Skeletal muscle tissue (tissue), 4 donors: Measurements from ENCODE around the gene TMEM222. TPM values are rescaled to one million over a fixed set of nuclear protein-coding genes. Genes with fewer than 3 reads are reported as not detected.

ENCODE experiments used
- H3K27ac ChIP-seq: one replicate; pipeline ENCODE4 v1.7.0; 2013; ENCODE audit warnings: mild to moderate bottlenecking, low read depth, low read length, inconsistent platforms
- H3K27me3 ChIP-seq, 3 donors: one replicate each; pipeline ENCODE4 v1.7.0; 2013; ENCODE audit warnings: low read length in 3 of 3; ENCODE audit not compliant: control insufficient read depth in 3 of 3, insufficient read depth in 3 of 3
- H3K36me3 ChIP-seq, 3 donors: one replicate each; pipeline ENCODE4 v1.7.0; 2013; ENCODE audit warnings: low read length in 3 of 3; ENCODE audit not compliant: control insufficient read depth in 3 of 3, insufficient read depth in 3 of 3
- H3K4me1 ChIP-seq, 3 donors: one replicate each; pipeline ENCODE4 v1.7.0; 2013; ENCODE audit warnings: low read length in 3 of 3, mild to moderate bottlenecking in 3 of 3; ENCODE audit not compliant: control insufficient read depth in 3 of 3, insufficient read depth in 3 of 3
- H3K4me3 ChIP-seq, 3 donors: one replicate each; pipeline ENCODE4 v1.7.0; 2013; ENCODE audit warnings: low read length in 3 of 3
- H3K9ac ChIP-seq, 3 donors: one replicate each; pipeline ENCODE4 v1.7.0; 2013; ENCODE audit warnings: low read length in 3 of 3, mild to moderate bottlenecking in 3 of 3, moderate library complexity in 2 of 3, low read depth in 1 of 3
- H3K9me3 ChIP-seq, 3 donors: one replicate each; pipeline ENCODE4 v1.7.0; 2013; ENCODE audit warnings: low read length in 3 of 3; ENCODE audit not compliant: control insufficient read depth in 3 of 3
- total RNA-seq: library from RNA; depleted of rRNA; stranded (reverse); fragments of >200 nt; gene quantifications from one replicate; pipeline ENCODE4 v1.2.3, GENCODE V29; 2014
- donor health status: Osteomylitis.

Gene TMEM222
- total RNA-seq, 1 donor from 2014 or later = 14.1 TPM

DNA sequence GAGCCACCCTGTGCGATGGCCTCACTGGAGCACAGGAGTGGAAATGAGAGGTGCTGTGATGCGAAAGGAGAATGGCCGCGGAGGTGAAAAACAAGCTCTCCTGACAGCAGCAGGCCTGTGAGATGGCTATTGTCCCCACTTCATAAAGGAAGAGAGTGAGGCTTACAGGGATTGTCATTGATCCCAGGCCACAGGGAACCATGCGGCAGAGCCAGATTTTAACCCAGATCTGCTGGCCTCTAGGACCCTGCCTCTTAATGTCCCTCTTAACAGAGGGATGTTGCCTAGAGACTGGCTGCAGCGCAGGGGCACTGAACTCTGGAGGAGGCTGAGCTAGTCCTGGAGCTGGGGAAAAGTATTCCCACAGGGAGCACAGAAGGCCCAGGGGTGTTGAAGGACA, 16.8 kb downstream of the TMEM222 start:
- no peaks in the 10 kb centered on the region for H3K4me1 ChIP-seq
- no peak overlapping the region for H3K27ac ChIP-seq
- H3K4me3 ChIP-seq = no peak overlapping the region
- H3K9me3 ChIP-seq = no peaks in the 10 kb centered on the region
- H3K36me3 ChIP-seq = peaks cover 31 to 34% (median 32%) of the 10 kb centered on the region in 3 donors
- H3K27me3 ChIP-seq = peaks cover 0 to 4% (median 0%) of the 10 kb centered on the region in 3 donors
- H3K9ac ChIP-seq = no peak overlapping the region

DNA sequence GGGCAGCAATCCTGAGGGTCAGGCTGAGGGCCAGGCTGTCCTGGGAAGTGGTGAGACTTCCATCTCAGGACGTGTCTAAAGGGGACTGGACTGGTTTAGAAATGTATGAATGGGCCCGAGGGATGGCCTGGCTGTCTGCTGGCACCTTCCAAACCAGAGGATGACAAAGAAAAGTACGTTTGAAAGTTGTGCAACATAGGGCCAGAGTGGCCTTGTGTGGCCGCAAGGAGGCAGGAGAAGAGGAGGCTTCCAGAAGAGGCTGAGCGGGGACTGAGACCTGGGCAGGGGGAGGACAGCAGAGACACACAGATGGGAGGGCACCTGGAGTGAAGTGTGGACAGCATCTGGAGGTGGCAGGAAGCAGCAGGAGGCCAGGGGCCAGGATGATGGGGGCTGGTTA, 17.2 kb downstream of the TMEM222 start:
- peaks cover 0 to 4% (median 0%) of the 10 kb centered on the region in 3 donors for H3K27me3 ChIP-seq
- H3K4me3 ChIP-seq = no peak overlapping the region
- peaks cover 27 to 29% (median 28%) of the 10 kb centered on the region in 3 donors for H3K36me3 ChIP-seq
- peak overlapping the region in 1 of 3 donors; percentile 5 for H3K9ac ChIP-seq
- no peaks in the 10 kb centered on the region for H3K4me1 ChIP-seq
- H3K9me3 ChIP-seq = no peaks in the 10 kb centered on the region
- H3K27ac ChIP-seq = no peak overlapping the region

DNA sequence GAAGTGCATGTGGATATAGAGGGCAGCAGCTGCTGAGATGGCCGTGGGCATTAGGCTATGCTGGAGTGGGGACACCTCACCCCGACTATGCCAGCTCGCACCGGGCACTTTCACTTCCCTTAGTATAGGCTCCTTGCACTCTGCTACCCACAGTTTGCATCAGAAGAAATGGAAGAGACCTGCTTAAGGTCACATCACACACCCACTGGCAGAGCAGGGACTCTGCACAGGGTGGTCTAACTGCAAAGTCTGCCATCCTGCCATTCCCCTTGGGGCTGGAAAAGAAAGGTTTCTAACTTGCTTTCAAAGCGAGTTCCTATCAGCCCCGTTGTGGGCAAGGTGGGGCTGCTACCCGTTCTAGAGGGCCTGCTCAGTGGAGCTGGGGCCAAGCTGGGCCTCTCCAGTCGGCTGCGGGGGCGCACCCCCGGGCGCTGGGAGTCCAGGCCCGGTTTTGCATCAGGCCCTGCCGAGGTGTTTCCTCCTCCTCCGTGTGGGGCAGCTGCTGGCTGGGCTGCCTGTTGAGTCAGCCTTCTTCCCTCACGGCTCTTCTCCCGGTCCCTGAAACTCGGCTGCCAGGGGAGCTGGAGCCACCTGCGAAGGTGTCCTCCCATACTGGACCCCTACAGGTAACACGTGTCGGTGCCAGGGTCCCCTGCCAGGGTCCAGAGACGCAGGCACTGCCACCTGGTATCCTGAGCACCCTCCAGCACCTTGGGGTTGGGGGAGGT, 19.7 kb downstream of the TMEM222 start, which contains the start of gene SYTL1:
Gene SYTL1 (plus strand): TSS at position 498 of the 728 bp plus-strand sequence. CDS start 3,313 bp downstream, outside the sequence.
- Histone ChIP-seq H3K27me3 (peaks cover 5 to 8% (median 8%) of the 10 kb centered on the region in 3 donors), H3K36me3 (peaks cover 2 to 5% (median 3%) of the 10 kb centered on the region in 3 donors), H3K9ac (no peak within 1 kb of the TSS), H3K9me3 (no peaks in the 10 kb centered on the region), H3K27ac (no peak within 1 kb of the TSS), H3K4me3 (peak within 1 kb of the TSS in 1 of 3 donors; percentile 32), H3K4me1 (no peaks in the 10 kb centered on the region)

DNA sequence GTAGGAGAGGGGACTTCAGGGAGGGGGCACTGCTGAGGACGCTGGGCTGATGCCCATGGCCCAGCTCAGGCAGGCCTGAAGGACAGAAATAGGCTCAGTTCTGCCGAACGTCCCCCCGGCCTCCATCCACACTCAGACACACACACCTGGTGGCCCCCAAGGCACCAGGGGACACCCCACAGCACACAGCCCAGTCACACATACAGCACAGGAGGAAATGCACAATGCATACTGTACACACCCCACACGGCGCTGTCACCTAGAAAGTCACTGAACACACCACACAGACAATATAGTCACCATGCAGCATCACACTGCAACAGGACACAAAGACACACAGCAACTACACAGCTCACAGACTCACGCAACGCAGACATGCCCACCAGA, 20.4 kb downstream of the TMEM222 start:
- peaks cover 7 to 14% (median 13%) of the 10 kb centered on the region in 3 donors for H3K27me3 ChIP-seq
- H3K9me3 ChIP-seq = no peaks in the 10 kb centered on the region
- peak overlapping the region in 1 of 3 donors; percentile 32 for H3K4me3 ChIP-seq
- H3K27ac ChIP-seq = no peak overlapping the region
- H3K9ac ChIP-seq = no peak overlapping the region
- peaks cover 0 to 3% (median 0%) of the 10 kb centered on the region in 3 donors for H3K36me3 ChIP-seq
- H3K4me1 ChIP-seq = no peaks in the 10 kb centered on the region

GRCh38 chr1:27342778-27343638, 21.0 kb downstream of the TMEM222 start:
- Histone ChIP-seq H3K9me3 (no peaks in the 10 kb centered on the region), H3K4me3 (peak overlapping the region in 1 of 3 donors; percentile 32), H3K36me3 (peaks cover 0 to 3% (median 0%) of the 10 kb centered on the region in 3 donors), H3K4me1 (no peaks in the 10 kb centered on the region), H3K27me3 (peaks cover 13 to 19% (median 15%) of the 10 kb centered on the region in 3 donors), H3K9ac (no peak overlapping the region), H3K27ac (no peak overlapping the region)

GRCh38 chr1:27343639-27344025, 21.7 kb downstream of the TMEM222 start:
- Histone ChIP-seq H3K9me3 (no peaks in the 10 kb centered on the region), H3K4me1 (no peaks in the 10 kb centered on the region), H3K9ac (no peak overlapping the region), H3K27ac (no peak overlapping the region), H3K27me3 (peaks cover 15 to 19% (median 15%) of the 10 kb centered on the region in 3 donors), H3K36me3 (peaks cover 0 to 3% (median 0%) of the 10 kb centered on the region in 3 donors), H3K4me3 (no peak overlapping the region)

- H3K4me3 ChIP-seq = no peak overlapping the region
- H3K9me3 ChIP-seq = no peaks in the 10 kb centered on the region
- H3K36me3 ChIP-seq = no peaks in the 10 kb centered on the region
- peaks cover 29 to 35% (median 30%) of the 10 kb centered on the region in 3 donors for H3K27me3 ChIP-seq
- H3K9ac ChIP-seq = no peak overlapping the region
- no peak overlapping the region for H3K27ac ChIP-seq
- peaks cover 6 to 14% (median 8%) of the 10 kb centered on the region in 3 donors for H3K4me1 ChIP-seq
Observed at GRCh38 chr1:27345272-27345671, 23.3 kb downstream of the TMEM222 start.

- Histone ChIP-seq H3K4me1 (peaks cover 12 to 23% (median 14%) of the 10 kb centered on the region in 3 donors), H3K9me3 (no peaks in the 10 kb centered on the region), H3K27me3 (peaks cover 34 to 45% (median 35%) of the 10 kb centered on the region in 3 donors), H3K36me3 (no peaks in the 10 kb centered on the region), H3K9ac (no peak overlapping the region), H3K4me3 (no peak overlapping the region), H3K27ac (no peak overlapping the region)
Observed at GRCh38 chr1:27346357-27346756, 24.4 kb downstream of the TMEM222 start.

DNA sequence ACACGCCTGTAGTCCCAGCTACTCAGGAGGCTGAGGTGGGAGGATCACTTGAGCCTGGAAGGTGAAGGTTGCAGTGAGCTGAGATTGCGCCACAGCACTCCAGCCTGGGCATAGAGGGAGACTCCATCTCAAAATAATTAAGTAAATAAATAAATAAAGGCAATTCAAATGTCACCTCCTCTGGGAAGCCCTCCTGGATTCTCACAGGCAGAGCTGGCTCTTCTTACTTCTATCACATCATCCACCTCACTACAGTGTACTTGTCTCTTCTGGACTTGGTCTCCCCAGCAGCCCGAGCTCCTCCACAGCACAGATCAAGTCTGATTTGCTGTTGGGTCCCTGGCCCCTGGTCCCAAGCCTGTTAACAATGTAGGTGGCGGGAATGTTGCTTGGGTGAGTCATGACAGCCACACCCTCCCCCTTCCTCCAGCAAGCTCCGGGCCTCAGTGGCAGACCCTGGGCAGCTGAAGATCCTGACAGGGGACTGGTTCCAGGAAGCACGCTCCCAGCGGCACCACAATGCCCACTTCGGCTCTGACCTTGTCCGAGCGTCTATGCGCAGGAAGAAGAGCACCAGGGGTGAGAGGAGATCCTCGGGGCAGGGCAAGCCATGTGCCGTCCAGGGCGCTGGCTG, 25.1 kb downstream of the TMEM222 start:
- Histone ChIP-seq H3K36me3 (no peaks in the 10 kb centered on the region), H3K9me3 (no peaks in the 10 kb centered on the region), H3K4me3 (no peak overlapping the region), H3K9ac (no peak overlapping the region), H3K27ac (no peak overlapping the region), H3K27me3 (peaks cover 34 to 44% (median 35%) of the 10 kb centered on the region in 3 donors), H3K4me1 (peaks cover 12 to 23% (median 16%) of the 10 kb centered on the region in 3 donors)
